ENCODE results near the gene GDPD4. TPM values are rescaled to one million over a fixed set of nuclear protein-coding genes. Genes with fewer than 3 reads are reported as not detected.

The GDPD4 gene
- total and polyA plus RNA-seq, 2 of the 4 experiments (the other 2 are of a cell fraction) = not detected

GRCh38 chr11:77250881-77251640, 50.4 kb downstream of the GDPD4 start:
- Histone ChIP-seq H3K4me2 (ENCODE audit: low read depth, low read length) (no peak overlapping the region), H2BK120ac (ENCODE audit: low read depth, low read length) (0 out of 2 replicates have a peak overlapping the region, but pooled peaks have one; percentile 38), H3K14ac (replicated peaks; ENCODE audit: low read depth, low read length) (no peak overlapping the region), H4K20me1 (ENCODE audit: insufficient read depth, low read length) (no peaks in the 10 kb centered on the region), H3K9me3 (ENCODE audit: control insufficient read depth, insufficient read depth, low read length) (no peaks in the 10 kb centered on the region; the same call in 1 of the 2 replicates), H3K27ac (ENCODE audit: insufficient read depth, low read length) (no peak overlapping the region), H4K91ac (ENCODE audit: insufficient read depth, low read depth, low read length) (no peak overlapping the region), H4K5ac (ENCODE audit: low read depth, low read length) (no peak overlapping the region), H2BK15ac (ENCODE audit: low read depth, low read length) (0 out of 3 replicates have a peak overlapping the region, but pooled peaks have one; percentile 29), H3K9me1 (ENCODE audit: insufficient read depth, low read length) (no peaks in the 10 kb centered on the region), H2AK9ac (replicated peaks; ENCODE audit: low read depth, low read length, poor library complexity) (no peak overlapping the region), H3K18ac (ENCODE audit: low read depth, low read length) (no peak overlapping the region), H3K23ac (ENCODE audit: low read depth, low read length) (no peak overlapping the region), H2AFZ (replicated peaks; ENCODE audit: low read length, poor library complexity) (no peak overlapping the region), H4K8ac (ENCODE audit: low read depth in 2 of 2, low read length in 2 of 2) (no peak overlapping the region), H2BK20ac (ENCODE audit: low read depth, low read length) (peak overlapping the region; percentile 31; the same call in 1 of the 2 replicates), H3K56ac (ENCODE audit: extremely low read depth, insufficient read depth, low read length) (no peak overlapping the region), H3K4ac (ENCODE audit: low read depth, low read length) (no peak overlapping the region), H3K36me3 (ENCODE audit: control insufficient read depth, insufficient read depth, low read length) (no peaks in the 10 kb centered on the region), H3K4me1 (ENCODE audit: control insufficient read depth, insufficient read depth, low read length) (peaks cover 3% of the 10 kb centered on the region; the same call in 1 of the 2 replicates), H3K79me1 (ENCODE audit: low read depth in 1 of 2, low read length in 2 of 2) (no peaks in the 10 kb centered on the region), H2AK5ac (ENCODE audit: low read depth, low read length) (peak overlapping the region; percentile 12; the same call in 1 of the 2 replicates), H3K4me3 (ENCODE audit: insufficient read depth, low read depth, low read length) (no peak overlapping the region), H2BK5ac (ENCODE audit: low read depth, low read length, poor library complexity, severe bottlenecking) (peak overlapping the region; percentile 87), H3K9ac (ENCODE audit: low read depth, low read length) (no peak overlapping the region), H3K27me3 (ENCODE audit: control insufficient read depth, insufficient read depth, low read length) (no peaks in the 10 kb centered on the region)
- ChIA-PET CTCF (interaction anchor here (0.5 kb wide), 1 partner anchor 335 kb away, joined by 5 read pairs; no protein-coding TSS in a partner anchor), POLR2A (ENCODE audit: unreplicated experiment) (no interaction called here)
- in situ Hi-C loops (cut with MboI; ENCODE audit: low sequenced_read_pairs) (no loop called here), dilution Hi-C loops (cut with HindIII; ENCODE audit: low sequenced_read_pairs, unreplicated experiment) (no loop called here), intact Hi-C loops (cut with micrococcal nuclease) (no loop called here)
- no TSS peak for BruUV-seq (replicated peaks)
- DNase-seq (peak; percentile 85), ATAC-seq (ENCODE audit: low read depth) (peak; percentile 77)
- WGBS, 2 experiments (ENCODE audit: extremely low coverage in 2 of 2, insufficient read length in 1 of 2) = no CpG with 5 or more reads among the region's 1 CpG
- TF ChIP-seq MAFK (IDR thresholded peaks at IDR 0.05; ENCODE audit: low read depth, low read length) = no peak
- no peak for TF ChIP-seq SMC3 (IDR thresholded peaks at IDR 0.05; ENCODE audit: low read depth, low read length)
- TF ChIP-seq FOS (IDR thresholded peaks at IDR 0.05; ENCODE audit: low read depth, low read length) = peak; percentile 47; the same call in 1 of the 2 replicates
- no peak for TF ChIP-seq USF2 (IDR thresholded peaks at IDR 0.05; ENCODE audit: low read depth, low read length)
- TF ChIP-seq MXI1 (IDR thresholded peaks at IDR 0.05; ENCODE audit: borderline replicate concordance, low read depth, low read length) = no peak
